H9 (cell line): ENCODE measurements around the gene MROH8. TPM values are rescaled to one million over a fixed set of nuclear protein-coding genes. Genes with fewer than 3 reads are reported as not detected.

Source experiments
- DNase-seq: peaks from one replicate; pipeline ENCODE4 v3.0.0-alpha.2; 2017
- H2AFZ ChIP-seq: one replicate; pipeline ENCODE4 v1.6.1; 2013; ENCODE audit warnings: mild to moderate bottlenecking, low read length, control low read depth, moderate library complexity
- H2AK5ac ChIP-seq: 2 replicates; pipeline ENCODE4 v1.6.1; 2013; ENCODE audit warnings: low read length, control low read depth, mixed read lengths; ENCODE audit not compliant: insufficient read length
- H2BK120ac ChIP-seq: one replicate; pipeline ENCODE4 v1.6.1; 2013; ENCODE audit warnings: low read depth, mild to moderate bottlenecking, low read length, control low read depth, inconsistent platforms; ENCODE audit not compliant: poor library complexity, severe bottlenecking
- H2BK12ac ChIP-seq: 2 replicates; pipeline ENCODE4 v1.6.1; 2013; ENCODE audit warnings: low read length, control low read depth, mixed read lengths, low read depth; ENCODE audit not compliant: insufficient read length
- H2BK15ac ChIP-seq: 2 replicates; pipeline ENCODE4 v1.6.1; 2013; ENCODE audit warnings: low read depth, low read length, control low read depth
- H2BK20ac ChIP-seq: one replicate; pipeline ENCODE4 v1.6.1; 2013; ENCODE audit warnings: low read depth, mild to moderate bottlenecking, low read length, control low read depth, inconsistent platforms; ENCODE audit not compliant: poor library complexity, severe bottlenecking
- H2BK5ac ChIP-seq: 2 replicates; pipeline ENCODE4 v1.6.1; 2013; ENCODE audit warnings: low read length, control low read depth, mixed read lengths; ENCODE audit not compliant: insufficient read length
- H3K14ac ChIP-seq: 2 replicates; pipeline ENCODE4 v1.6.1; 2013; ENCODE audit warnings: low read length, control low read depth; ENCODE audit not compliant: insufficient read depth
- H3K18ac ChIP-seq: 2 replicates; pipeline ENCODE4 v1.6.1; 2013; ENCODE audit warnings: low read depth, mild to moderate bottlenecking, mixed read lengths, low read length, control low read depth; ENCODE audit not compliant: insufficient read length
- H3K23ac ChIP-seq: 2 replicates; pipeline ENCODE4 v1.6.1; 2013; ENCODE audit warnings: low read length, control low read depth, mixed read lengths, low read depth; ENCODE audit not compliant: insufficient read length
- H3K23me2 ChIP-seq: 2 replicates; pipeline ENCODE4 v1.6.1; 2013; ENCODE audit warnings: low read depth, mild to moderate bottlenecking, mixed read lengths, low read length, control low read depth; ENCODE audit not compliant: insufficient read length, poor library complexity, severe bottlenecking
- H3K27ac ChIP-seq: 2 replicates; pipeline ENCODE4 v1.5.1; 2013; ENCODE audit warnings: low read length, control low read depth, mixed read lengths, low read depth; ENCODE audit not compliant: insufficient read length
- H3K27me3 ChIP-seq: 2 replicates; pipeline ENCODE4 v1.6.1; 2013; ENCODE audit warnings: low read length, control low read depth, inconsistent platforms; ENCODE audit not compliant: insufficient read depth
- H3K4ac ChIP-seq: 2 replicates; pipeline ENCODE4 v1.6.1; 2013; ENCODE audit warnings: low read depth, mild to moderate bottlenecking, control low read depth, inconsistent platforms, low read length, moderate library complexity
- H3K4me1 ChIP-seq: 2 replicates; pipeline ENCODE4 v1.6.1; 2013; ENCODE audit warnings: low read length, control low read depth, inconsistent platforms; ENCODE audit not compliant: insufficient read depth
- H3K4me2 ChIP-seq: 2 replicates; pipeline ENCODE4 v1.6.1; 2013; ENCODE audit warnings: low read length, control low read depth, mixed read lengths; ENCODE audit not compliant: insufficient read length, insufficient read depth
- H3K56ac ChIP-seq: 2 replicates; pipeline ENCODE4 v1.6.1; 2013; ENCODE audit warnings: low read depth, mild to moderate bottlenecking, mixed read lengths, low read length, control low read depth; ENCODE audit not compliant: insufficient read length
- H3K79me1 ChIP-seq: 2 replicates; pipeline ENCODE4 v1.6.1; 2013; ENCODE audit warnings: low read depth, mild to moderate bottlenecking, moderate library complexity, low read length, control low read depth, inconsistent platforms; ENCODE audit not compliant: insufficient read depth, poor library complexity, severe bottlenecking
- H3K79me2 ChIP-seq: 2 replicates; pipeline ENCODE4 v1.6.1; 2013; ENCODE audit warnings: low read length, control low read depth, inconsistent platforms; ENCODE audit not compliant: insufficient read depth
- H3K9ac ChIP-seq: 2 replicates; pipeline ENCODE4 v1.6.1; 2013; ENCODE audit warnings: low read length, control low read depth, mixed read lengths; ENCODE audit not compliant: insufficient read length; ENCODE audit errors: extremely low read depth
- H3K9me3 ChIP-seq: one replicate; pipeline ENCODE4 v1.6.1; 2013; ENCODE audit warnings: low read depth, low read length, inconsistent platforms; ENCODE audit not compliant: control insufficient read depth
- H3T11ph ChIP-seq: one replicate; pipeline ENCODE4 v1.6.1; 2013; ENCODE audit warnings: mild to moderate bottlenecking, low read length, control low read depth, inconsistent platforms
- H4K20me1 ChIP-seq: one replicate; pipeline ENCODE4 v1.6.1; 2013; ENCODE audit not compliant: control insufficient read depth, insufficient read length, insufficient read depth
- H4K5ac ChIP-seq: 2 replicates; pipeline ENCODE4 v1.6.1; 2013; ENCODE audit warnings: low read depth, mild to moderate bottlenecking, mixed read lengths, low read length, control low read depth; ENCODE audit not compliant: insufficient read length
- H4K8ac ChIP-seq: replicated peaks from 2 replicates; pipeline ENCODE4 v1.6.1; 2013; ENCODE audit warnings: low read length, control low read depth, mixed read lengths, low read depth; ENCODE audit not compliant: insufficient read length
- H4K91ac ChIP-seq: 2 replicates; pipeline ENCODE4 v1.6.1; 2013; ENCODE audit warnings: low read depth, mild to moderate bottlenecking, moderate library complexity, mixed read lengths, low read length, control low read depth; ENCODE audit not compliant: insufficient read length
- H3K27ac Mint-ChIP-seq, 3 experiments: 2 replicates in 2 of 3; 3 replicates in 1 of 3; pipeline ENCODE4 v1.8.0; 2020 to 2021; ENCODE audit warnings: mixed read lengths in 3 of 3, mild to moderate bottlenecking in 1 of 3, moderate library complexity in 1 of 3
- H3K27me3 Mint-ChIP-seq: 2 replicates; pipeline ENCODE4 v1.8.0; 2021; ENCODE audit warnings: low read depth, mild to moderate bottlenecking, moderate library complexity, mixed read lengths
- H3K36me3 Mint-ChIP-seq, 3 experiments: 2 replicates in 2 of 3; 3 replicates in 1 of 3; pipeline ENCODE4 v1.8.0; 2020 to 2021; ENCODE audit warnings: low read depth in 3 of 3, mixed read lengths in 3 of 3; ENCODE audit not compliant: insufficient read depth in 1 of 3
- H3K4me1 Mint-ChIP-seq, 2 experiments: 2 replicates each; pipeline ENCODE4 v1.8.0; 2020; ENCODE audit warnings: mixed read lengths in 2 of 2
- H3K4me3 Mint-ChIP-seq, 2 experiments: 2 replicates in 1 of 2; 3 replicates in 1 of 2; pipeline ENCODE4 v1.8.0; 2020 to 2021; ENCODE audit warnings: mild to moderate bottlenecking in 2 of 2, mixed read lengths in 2 of 2, moderate library complexity in 1 of 2
- H3K9me3 Mint-ChIP-seq, 2 experiments: 2 replicates in 1 of 2; 3 replicates in 1 of 2; pipeline ENCODE4 v1.8.0; 2020; ENCODE audit warnings: mild to moderate bottlenecking in 2 of 2, mixed read lengths in 2 of 2, moderate library complexity in 1 of 2
- CTCF ChIP-seq: fragments of 200-600 bp; sonication (generic); conservative IDR thresholded peaks from 3 replicates; pipeline ENCODE4 v1.8.0; 2021; ENCODE audit warnings: antibody characterized with exemption, mild to moderate bottlenecking
- WGBS: extraction: QIAGEN DNeasy Blood & Tissue Kit; methylation state at CpG from one replicate; pipeline ENCODE4 v1.1.7; 2013; ENCODE audit warnings: missing lambda C conversion rate, low lambda C conversion rate, mixed read lengths; ENCODE audit not compliant: insufficient read length; ENCODE audit errors: extremely low coverage; 5-methylcytosine and 5-hydroxymethylcytosine counted together
- total RNA-seq: library from RNA; stranded (reverse); gene quantifications from 2 replicates; pipeline ENCODE4 v1.2.1, GENCODE V29; 2021

Gene MROH8
- total RNA-seq, 1 experiment from 2014 or later = 0.90 TPM

- no peak overlapping the region for H3K18ac ChIP-seq
- no peak overlapping the region for H3K23ac ChIP-seq
- peaks cover 17% of the 10 kb centered on the region for H3K79me1 ChIP-seq
- H2BK5ac ChIP-seq = no peak overlapping the region
- no peak overlapping the region for H3K4ac ChIP-seq
- H3K9me3 ChIP-seq = no peaks in the 10 kb centered on the region
- peaks cover 26 to 30% of the 10 kb centered on the region in 2 experiments for H3K4me1 Mint-ChIP-seq
- no peak overlapping the region for H2BK20ac ChIP-seq
- no peak overlapping the region for H3K4me3 Mint-ChIP-seq
- no peak overlapping the region for H2AFZ ChIP-seq
- TF ChIP-seq CTCF = no peak
- H3K9me3 Mint-ChIP-seq = no peaks in the 10 kb centered on the region
- no peak overlapping the region for H4K5ac ChIP-seq
- H3T11ph ChIP-seq = no peak overlapping the region
- H3K27ac Mint-ChIP-seq = peak overlapping the region in 2 of 3 experiments; percentile 57 to 61; a peak in 3 of 7 replicates
- H3K79me2 ChIP-seq = peaks cover 31% of the 10 kb centered on the region
- peaks cover 34 to 63% (median 55%) of the 10 kb centered on the region in 3 experiments; a peak in 6 of 7 replicates for H3K36me3 Mint-ChIP-seq
- H4K91ac ChIP-seq = no peak overlapping the region
- no peaks in the 10 kb centered on the region for H3K23me2 ChIP-seq
- H3K27me3 ChIP-seq = no peaks in the 10 kb centered on the region
- H3K4me1 ChIP-seq = no peaks in the 10 kb centered on the region
- no CpG with 5 or more reads among the region's 9 CpGs for WGBS
- H2AK5ac ChIP-seq = no peak overlapping the region
- H3K56ac ChIP-seq = no peak overlapping the region
- no peak overlapping the region for H3K27ac ChIP-seq
- no peak overlapping the region for H3K4me2 ChIP-seq
- H3K14ac ChIP-seq = no peak overlapping the region
- H2BK15ac ChIP-seq = no peak overlapping the region
- no peak overlapping the region for H3K9ac ChIP-seq
- H2BK120ac ChIP-seq = no peak overlapping the region
- no peak overlapping the region for H4K8ac ChIP-seq
- H3K27me3 Mint-ChIP-seq = no peaks in the 10 kb centered on the region
- H2BK12ac ChIP-seq = no peak overlapping the region
- DNase-seq = no peak
- no peaks in the 10 kb centered on the region for H4K20me1 ChIP-seq
These were observed 11.2 kb upstream of the MROH8 start for GRCh38 chr20:37190354-37191112.
